ENCODE data around the gene CEP68.

Gene CEP68

DNA sequence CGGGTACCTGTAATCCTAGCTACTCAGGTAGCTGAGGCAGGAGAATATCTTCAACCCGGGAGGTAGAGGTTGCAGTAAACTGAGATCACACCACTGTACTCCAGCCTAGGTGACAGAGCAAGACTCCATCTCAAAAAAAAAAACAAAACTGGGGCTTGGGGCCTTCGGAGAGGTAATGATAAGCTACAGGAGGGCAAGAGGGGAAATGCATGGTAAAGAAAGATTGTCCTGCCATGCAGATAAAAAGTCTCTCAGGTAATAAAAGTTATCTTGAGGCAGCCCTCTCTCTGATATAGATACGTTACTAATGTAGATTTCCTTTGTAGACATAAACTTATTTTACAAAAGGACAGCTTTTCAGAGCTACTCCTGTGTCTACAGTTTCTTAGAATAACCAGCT is 77.4 kb downstream of the CEP68 start:
- TF ChIP-seq, protein P1, sequence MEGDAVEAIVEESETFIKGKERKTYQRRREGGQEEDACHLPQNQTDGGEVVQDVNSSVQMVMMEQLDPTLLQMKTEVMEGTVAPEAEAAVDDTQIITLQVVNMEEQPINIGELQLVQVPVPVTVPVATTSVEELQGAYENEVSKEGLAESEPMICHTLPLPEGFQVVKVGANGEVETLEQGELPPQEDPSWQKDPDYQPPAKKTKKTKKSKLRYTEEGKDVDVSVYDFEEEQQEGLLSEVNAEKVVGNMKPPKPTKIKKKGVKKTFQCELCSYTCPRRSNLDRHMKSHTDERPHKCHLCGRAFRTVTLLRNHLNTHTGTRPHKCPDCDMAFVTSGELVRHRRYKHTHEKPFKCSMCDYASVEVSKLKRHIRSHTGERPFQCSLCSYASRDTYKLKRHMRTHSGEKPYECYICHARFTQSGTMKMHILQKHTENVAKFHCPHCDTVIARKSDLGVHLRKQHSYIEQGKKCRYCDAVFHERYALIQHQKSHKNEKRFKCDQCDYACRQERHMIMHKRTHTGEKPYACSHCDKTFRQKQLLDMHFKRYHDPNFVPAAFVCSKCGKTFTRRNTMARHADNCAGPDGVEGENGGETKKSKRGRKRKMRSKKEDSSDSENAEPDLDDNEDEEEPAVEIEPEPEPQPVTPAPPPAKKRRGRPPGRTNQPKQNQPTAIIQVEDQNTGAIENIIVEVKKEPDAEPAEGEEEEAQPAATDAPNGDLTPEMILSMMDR (conservative IDR thresholded peaks at IDR 0.05; ENCODE audit: low read depth, low read length) = no peak
- no peak for DNase-seq (ENCODE audit: low read depth)
- no peak overlapping the region for H3K4me3 ChIP-seq (ENCODE audit: low read length)

DNA sequence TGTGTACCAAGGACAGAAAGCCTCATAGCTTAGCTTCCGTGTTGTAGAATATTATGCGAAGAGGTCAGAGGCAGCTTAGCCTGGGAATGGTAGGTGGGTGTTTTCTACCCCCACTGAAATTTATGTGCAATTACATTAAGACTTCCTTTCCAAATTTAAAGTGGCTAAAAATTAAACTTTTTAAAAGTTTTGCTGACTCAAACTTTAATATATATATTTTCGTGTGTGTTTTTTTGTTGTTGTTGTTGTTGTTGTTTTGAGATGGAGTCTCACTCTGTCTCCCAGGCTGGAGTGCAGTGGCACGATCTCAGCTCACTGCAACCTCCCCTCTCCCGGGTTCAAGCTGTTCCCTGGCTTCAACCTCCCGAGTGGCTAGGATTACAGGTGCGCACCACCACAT is 77.9 kb downstream of the CEP68 start:
- DNase-seq (ENCODE audit: low read depth) = no peak
- H3K4me3 ChIP-seq (ENCODE audit: low read length) = no peak overlapping the region
- TF ChIP-seq, protein P1 (conservative IDR thresholded peaks at IDR 0.05; ENCODE audit: low read depth, low read length) = no peak

DNA sequence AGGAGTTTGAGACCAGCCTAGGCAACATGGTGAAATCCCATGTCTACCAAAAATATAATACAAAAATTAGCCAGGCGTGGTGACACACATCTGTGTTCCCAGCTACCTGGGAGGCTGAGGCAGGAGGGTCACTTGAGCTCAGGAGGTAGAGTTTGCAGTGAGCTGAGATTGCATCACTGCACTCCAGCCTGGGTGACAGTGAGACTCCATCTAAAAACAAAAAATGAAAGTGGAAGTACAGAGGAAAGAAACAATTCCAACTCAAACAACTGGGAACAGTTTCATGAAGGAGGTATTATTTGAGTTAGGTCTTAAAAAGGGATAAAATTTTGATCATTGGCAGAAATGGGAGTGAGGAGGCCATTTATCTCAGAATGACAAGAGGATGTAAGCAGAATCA is 80.0 kb downstream of the CEP68 start:
- DNase-seq (ENCODE audit: low read depth) = no peak
- H3K4me3 ChIP-seq (ENCODE audit: low read length) = no peak overlapping the region
- TF ChIP-seq, protein P1 (conservative IDR thresholded peaks at IDR 0.05; ENCODE audit: low read depth, low read length) = no peak

Data from retinal pigment epithelial cell (primary cell).